GM21360 (cell line): ENCODE data around the gene DTNB.
"Not testable (repeated sequence)": the region's sequence is repeated elsewhere in the genome, so short reads cannot be mapped to it uniquely, and the experiment has no call there.

Experiments used
- ATAC-seq: cut with Tn5 transposase; IDR thresholded peaks from one replicate; pipeline ENCODE4 v1.9.1; 2021; ENCODE audit warnings: mild to moderate bottlenecking, moderate library complexity; ENCODE audit not compliant: unreplicated experiment

Gene DTNB

DNA sequence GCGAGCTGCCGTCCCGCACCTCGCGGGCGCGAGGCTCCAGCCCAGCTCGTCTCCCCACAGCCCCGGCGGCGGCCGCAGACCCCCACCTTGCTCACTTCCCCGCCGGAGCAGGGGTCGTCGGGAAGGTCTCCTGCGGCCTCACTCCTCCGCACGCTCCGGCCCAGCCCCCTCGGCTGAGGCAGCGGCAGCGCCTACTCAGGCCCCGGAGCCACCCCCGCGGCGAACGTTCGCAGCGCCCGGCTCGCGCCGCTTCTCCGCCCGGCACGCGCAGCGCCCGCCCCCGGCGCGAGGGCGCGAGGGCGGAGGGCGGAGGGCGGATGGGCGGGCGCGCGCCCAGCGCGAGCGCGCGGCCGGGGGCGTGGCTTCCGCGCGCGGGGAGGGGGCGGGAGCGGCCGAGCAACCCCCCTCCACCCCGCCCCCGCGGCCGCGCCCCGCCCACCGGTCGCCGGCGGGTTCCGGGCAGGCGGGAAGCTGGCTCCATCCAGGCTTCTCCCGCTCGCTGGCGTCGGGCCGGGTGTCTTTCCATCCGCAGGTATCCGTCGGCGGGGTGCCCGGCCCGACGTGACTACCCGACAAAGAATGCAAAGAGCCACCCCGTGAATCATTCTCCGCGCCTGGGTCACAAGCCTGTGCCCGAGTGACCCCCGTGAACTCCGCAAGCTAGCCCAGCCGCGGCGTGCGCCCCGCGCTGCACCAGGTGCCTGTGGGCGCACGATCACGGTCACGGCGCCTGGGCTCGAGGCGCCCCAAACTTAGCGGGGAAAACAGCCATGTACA, at the start of gene DTNB:
Gene DTNB (minus strand): TSS at position 278 of the 777 bp plus-strand sequence. CDS start 20,917 bp downstream, outside the sequence.
- peak; percentile 67 for ATAC-seq

DNA sequence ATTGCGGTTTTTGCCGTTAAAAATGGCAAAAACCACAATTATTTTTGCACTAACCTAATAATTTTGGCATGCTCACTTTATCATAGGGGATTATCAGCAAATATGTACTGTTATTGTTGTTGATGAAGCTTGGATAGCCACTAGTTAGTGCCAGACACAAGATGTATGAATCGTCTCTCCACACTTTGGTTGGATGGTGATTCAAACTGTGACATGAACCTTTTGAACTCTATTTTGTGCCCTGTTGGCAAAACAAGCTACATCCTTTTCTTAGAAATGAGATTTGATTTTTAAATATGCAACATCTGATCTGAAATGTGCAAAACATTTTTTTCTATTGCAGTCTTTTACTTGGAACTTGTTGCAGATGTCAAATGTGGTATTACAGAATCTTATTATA, 48.8 kb upstream of the DTNB start:
- no peak for ATAC-seq

DNA sequence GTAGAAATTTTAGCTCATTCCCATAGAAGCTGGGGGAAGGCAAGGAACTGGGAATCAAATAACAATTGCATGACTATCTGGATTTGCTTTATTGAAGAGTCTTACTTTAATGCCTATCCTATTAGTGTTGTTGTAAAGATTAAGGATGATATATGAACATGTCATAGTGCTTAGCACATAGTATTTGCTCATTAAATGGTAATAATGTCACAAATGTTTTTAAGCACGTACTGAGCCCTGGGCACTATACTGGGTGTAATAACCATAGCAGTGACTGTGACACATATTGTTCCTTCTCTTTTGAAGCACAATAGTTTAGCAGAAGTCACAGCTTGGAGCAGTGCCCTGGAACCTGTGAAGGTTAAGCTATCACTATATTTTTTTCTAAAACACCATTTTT, 47.2 kb upstream of the DTNB start:
- ATAC-seq = no peak

DNA sequence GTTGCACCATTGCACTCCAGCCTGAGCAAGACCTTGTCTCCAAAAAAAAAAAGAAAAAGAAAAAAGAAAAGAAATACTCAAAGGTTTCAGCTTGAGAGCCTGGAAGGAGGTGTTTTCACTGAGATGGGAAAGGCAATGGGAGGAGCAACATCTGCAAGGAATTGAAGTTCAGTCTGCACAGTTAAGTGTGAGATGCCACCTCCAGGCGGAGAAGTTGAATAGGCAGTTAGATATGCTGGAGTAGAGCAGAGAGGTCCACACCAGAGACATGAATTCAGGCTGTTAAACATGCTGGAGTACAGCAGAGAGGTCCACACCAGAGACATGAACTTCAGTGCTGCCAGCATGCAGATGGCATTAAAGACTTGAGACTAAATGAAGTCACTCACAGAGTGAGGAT, 41.4 kb upstream of the DTNB start:
- no peak for ATAC-seq

DNA sequence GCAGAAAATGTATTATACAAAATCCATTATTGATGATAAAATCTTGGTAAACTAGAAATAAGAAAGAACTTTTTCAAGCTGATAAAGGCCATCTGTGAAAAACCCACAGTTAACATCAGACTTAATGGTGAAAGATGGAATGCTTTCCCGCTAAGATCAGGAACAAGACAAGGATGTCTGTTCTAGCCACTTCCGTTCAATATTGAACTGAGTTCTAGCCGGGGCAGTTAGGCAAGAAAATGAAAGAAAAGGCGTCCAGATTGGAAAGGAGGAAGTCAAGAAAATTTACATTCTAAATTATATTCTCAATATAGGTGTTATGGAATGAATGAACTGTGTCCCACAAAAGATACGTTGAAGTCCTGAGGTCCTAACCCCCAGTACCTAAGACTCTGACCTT, 39.1 kb upstream of the DTNB start:
- no peak for ATAC-seq

DNA sequence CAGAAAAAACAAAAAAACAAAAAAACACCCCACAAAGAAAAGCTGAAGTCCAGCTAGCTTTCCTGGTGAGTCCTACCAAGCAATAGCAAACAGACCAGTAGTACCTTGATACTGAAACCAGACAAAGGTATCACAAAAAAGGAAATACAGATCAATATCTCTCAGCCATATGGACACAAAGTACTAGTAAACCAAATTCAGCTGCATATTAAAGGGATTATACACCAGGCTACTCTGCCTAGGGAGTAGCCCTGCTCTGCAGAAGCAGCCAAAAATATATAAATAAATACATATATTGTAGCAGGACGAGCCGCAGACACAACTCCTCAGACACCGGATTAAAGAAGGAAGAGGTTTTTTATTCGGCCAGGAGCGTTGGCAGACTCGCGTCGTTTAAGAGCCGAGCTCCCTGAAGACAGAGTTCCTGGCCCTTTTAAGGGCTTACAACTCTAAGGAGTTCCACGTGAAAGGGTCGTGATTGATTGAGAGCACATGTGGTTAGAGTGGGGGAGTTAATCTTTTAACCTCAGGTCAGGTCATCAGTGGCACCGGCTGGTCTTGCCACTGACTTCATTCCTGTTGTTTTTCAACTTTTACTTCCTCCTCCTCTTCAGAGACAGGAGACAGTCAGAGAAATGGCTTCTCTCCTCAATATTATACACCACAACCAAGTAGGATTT, 38.4 kb upstream of the DTNB start:
- ATAC-seq = no peak

DNA sequence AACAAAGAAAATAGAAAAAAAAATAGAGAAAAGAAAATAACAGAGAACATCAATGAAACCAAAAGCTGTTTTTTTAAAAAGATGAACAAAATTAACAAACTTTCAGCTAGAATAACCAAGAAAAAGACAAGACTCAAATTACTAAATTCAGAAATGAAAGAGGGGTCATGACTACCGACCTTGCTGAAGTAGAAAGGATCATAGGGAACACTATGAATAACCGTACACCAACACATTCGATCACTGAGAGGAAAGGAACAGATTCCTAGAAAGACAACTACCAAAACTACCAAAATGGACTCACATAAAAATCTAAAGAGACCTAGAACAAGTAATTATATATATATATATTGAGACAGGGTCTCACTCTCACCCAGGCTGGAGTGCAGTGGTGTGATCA, 37.4 kb upstream of the DTNB start:
- ATAC-seq = no peak

DNA sequence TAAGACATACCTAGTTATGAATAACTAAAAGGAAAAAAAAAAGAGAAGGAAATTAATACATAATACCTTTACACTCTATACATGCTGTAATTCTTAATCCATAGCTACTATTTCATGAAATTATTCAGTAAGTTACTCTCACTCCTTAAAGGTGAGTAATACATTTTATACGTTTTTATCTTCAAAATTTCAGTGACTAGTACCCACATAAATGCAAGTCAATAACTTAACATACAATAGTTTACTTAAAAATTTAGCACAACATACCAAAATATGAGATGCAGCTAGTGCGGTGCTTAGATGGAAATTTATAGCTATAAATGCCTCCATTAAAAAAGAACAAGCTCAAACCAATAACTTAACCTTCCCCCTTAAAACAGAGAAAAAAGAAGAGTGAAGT, 36.0 kb upstream of the DTNB start:
- no peak for ATAC-seq

DNA sequence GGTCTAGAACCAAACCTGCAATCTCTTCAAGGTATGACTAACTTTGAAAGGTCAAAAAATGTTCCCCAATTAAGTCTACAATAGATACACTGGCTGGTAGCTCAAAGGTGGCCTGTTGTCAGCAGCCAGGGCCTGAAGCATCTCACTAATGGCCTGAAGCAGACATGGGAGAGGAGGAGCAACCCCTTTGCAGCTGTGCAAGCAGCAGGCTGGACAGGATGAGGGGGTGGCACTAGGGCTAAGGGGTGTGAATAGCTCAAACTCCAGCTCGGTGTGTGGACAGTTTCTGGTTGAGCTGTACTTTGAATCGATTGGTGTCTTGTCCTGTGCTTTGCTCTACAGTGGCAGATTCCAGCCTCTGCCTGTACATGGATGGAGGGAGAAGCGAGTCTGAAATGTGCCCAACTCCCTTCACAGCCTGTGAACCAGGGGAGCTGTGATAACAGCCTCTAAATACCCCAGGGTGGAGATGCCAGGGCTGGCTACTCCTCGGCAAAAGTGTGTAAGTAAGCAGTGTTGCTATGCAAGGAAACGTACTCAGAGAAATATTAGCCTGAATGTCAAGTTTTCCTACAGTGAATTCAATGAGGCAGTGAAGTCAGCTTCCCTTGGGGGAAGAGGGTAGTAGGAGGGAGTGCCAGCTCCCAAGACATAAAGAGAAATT, 34.7 kb upstream of the DTNB start:
- ATAC-seq = no peak

DNA sequence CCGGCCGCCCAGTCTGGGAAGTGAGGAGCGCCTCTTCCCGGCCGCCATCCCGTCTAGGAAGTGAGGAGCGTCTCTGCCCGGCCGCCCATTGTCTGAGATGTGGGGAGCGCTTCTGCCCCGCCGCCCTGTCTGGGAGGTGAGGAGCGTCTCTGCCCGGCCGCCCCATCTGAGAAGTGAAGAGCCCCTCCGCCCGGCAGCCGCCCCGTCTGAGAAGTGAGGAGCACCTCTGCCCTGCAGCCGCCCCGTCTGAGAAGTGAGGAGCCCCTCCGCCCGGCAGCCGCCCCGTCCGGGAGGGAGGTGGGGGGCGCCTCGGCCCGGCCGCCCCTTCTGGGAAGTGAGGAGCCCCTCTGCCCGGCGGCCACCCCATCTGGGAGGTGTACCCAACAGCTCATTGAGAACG, 32.2 kb upstream of the DTNB start:
- not testable (repeated sequence) for ATAC-seq

DNA sequence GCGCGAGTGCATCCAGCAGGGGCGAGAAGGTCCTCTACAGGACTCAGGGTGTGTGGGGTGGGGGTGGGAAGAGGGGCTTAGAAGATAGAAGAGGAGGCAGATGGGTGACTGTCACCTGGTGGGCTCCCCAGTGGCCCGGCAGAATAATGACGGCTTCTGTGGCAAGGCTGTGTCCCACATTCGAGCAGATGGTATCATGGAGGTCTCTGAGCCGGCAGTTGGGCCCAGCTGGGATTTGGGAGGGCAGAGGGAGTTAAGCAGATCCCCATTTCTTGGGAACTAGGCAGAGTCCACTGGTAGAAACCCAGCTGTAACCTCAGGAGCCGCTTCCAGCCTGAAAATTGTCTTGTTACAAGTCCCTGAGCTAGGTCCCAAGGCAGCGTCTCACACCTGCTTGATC, 28.4 kb upstream of the DTNB start:
- ATAC-seq = no peak

DNA sequence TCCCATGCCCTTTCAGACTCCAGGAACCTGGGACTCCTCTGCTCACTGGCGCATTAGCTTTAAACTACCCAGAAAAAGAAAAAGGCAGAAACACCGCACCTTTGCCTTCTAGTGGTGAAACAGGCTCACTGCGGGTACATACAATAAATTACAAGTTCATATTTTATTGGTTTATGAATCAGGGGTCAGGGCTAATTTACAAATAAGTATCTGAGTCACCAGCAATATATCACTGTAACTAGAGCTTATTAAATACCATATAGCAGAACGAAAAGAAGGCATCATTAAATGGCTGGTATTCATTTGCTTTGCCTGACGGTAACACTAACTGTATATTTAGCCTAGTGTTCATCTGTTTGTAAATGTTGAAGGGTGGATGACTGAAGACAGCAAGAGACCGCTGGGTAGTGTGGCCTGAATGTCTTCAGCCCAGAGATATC, 26.9 kb upstream of the DTNB start:
- no peak for ATAC-seq

DNA sequence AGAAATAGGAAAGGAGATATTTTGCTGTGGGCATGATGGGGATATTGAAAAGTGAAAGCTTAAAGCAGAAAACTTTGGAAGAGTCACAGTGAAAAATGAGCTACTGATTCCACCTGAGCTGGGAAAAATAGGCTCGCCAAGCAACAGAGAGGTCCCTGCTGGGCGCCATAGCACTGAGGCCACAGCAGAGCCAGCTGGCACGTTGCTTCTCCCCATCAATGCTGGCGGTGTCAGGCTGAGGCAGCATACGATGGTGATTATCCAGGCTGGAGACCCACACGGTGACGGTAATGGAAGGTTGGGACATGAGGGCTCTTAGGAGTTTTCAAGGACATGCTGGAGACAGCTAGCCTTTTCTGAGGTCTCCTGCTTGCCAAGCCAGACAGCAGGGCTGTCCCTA, 25.8 kb upstream of the DTNB start:
- ATAC-seq = no peak

DNA sequence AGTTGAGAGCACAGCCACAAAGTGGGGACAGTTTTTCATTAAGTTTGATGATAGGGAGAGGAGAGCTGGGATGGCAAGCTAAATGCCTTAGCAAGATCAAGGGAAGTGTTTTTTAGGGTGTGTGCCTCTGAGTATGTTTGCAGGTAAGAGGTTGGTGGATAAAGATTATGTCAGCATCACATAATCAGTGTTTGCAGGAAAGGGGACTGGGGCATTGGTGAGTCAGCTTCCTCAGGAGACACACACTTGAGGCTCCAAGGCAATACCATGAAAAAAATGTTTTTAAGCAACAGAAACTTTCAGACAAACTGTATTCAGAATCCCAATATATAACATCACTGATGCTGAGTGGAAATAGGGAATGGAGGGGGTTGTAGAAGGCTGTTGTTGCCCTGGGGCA, 25.4 kb upstream of the DTNB start:
- ATAC-seq = no peak

DNA sequence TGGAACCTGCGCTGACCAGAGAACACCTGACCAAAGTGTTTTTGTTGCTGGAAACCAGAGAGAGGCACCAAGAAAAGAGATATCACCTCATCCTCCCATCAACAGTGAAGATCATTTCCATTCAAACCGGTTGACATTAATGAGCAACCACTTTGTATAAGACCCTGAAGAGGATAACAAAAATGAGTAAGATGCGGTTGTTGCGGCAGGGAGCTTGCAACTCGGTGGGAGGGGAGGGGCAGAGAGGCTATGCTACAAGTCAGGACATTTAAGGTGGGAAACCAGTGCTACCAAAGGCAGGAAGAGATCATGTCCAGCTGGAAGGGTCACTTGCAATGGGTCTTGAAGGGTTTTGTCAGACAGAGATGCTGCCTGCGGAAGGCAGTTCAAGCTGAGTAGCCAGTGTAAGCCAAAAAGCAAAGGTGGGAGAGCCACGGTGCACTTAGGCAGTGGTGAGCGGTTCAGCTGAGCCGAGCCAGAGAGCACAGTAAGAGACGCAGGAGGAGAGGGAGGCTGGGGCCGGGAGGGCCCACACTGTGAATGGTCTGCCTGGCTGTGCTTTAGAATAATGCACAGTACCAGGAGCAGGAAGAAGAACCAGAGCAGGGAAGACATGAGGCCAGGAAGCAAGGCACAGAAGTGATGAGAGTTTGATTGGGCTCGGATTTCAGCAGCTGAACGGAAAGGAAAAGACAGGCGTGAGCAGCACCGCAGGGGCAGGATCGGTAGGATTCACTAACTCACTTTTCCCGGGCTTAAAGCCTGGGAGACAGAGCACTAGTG, 24.4 kb upstream of the DTNB start:
- ATAC-seq = no peak

DNA sequence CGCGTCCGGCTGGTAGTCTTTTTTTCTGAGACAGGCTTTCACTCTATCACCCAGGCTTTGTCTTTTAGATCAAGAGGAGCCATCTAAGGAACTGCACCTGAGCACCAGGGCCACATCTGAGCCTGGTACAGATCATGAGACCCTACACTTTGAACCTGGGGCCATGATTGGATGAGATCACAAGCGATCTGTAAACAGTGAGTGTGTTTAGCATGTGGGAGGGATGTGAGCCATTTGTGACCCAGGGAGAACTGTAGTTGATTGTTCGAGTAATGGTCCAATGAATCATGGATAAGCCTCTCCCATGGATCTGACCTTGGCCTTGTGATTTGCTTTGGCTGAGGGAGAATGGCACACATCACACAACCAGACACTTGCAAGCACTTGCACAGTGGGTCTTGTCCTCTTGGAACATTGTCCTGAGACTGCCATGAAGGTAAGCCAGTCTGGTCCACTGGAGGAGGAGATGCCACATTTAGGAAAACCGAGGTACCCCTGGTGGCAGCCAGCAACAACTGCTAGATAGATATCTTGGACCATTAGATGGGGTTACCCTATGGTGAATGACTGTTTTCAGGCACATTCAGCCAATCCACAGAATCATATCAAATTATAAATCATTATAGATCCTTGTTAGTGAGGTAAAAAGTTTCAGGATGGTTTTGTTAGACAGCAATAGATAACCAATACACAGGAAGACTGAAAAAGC, 19.5 kb upstream of the DTNB start:
- no peak for ATAC-seq

DNA sequence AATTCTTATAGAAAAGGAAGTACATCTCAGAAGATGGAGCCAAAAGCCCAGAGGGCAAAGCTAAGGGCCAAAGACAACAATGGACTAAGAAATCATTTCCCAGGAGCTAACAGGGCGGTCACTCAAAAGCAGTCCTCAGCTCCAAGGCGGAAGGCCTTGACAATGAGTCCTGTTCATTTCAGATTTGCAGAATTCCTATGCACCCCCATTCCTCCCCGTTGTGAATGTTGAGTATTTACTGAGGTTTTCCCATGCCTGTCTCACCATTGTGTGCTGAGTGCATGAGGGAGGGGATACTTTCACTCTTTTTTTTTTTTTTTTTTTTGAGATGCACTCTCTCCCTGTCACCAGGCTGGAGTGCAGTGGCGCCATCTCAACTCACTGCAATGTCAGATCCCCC, 18.8 kb upstream of the DTNB start:
- ATAC-seq = no peak

DNA sequence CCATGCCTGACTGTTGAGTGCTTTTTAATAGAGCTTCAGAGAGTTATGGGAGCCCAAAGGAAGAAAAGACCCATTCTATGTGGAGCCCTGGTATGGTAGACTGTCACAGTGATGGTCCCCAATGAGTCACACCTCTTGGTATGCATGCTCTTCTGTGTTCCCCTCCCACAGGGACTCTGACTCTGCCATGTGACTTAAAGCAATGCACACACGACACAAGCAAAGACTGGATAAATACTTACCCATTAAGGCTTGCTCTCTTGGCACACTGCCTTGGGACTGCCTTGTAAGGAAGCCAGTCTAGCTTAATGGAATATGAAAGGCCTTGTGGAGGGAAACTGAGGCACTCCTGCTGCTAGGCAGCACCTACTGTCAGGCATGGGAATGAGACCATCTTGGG, 16.7 kb upstream of the DTNB start:
- no peak for ATAC-seq

DNA sequence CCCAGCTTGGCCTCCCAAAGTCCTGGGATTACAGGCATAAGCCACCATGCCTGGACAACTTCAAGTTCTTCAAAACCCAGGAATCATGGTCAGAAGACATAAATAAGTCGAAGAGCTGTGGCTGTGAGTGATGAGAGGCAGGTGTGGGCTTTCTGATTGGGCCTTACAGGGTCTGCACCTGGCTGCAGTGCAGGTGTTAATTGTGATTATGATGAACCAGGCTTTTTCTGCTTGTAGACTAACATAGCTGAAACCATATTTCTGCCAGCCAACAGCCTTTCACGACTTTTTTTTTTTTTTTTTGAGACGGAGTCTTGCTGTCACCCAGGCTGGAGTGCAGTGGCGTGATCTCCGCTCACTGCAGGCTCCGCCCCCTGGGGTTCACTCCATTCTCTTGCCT, 14.9 kb upstream of the DTNB start:
- ATAC-seq = no peak

DNA sequence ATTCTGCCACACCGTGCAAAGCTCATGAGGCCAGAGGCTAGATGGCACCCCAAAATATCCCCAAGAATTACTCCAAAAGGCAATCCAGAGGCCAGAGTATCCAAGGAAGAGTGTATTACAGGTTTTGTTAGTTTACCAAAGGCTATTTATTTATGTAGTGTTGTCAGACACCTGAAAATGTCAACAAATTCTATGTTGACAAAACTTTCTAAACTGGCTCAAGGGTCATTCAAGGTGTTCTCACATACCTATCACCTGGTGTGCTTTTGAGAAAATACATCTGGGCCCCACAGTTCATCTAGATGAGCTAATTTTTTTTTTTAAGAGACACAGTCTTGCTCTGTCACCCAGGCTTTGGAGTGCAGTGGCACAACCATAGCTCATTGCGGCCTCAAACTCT, 12.4 kb upstream of the DTNB start:
- ATAC-seq = no peak
